HL-60/S4 (cell line): ENCODE data around the gene MSANTD7.

ENCODE experiments used
- in situ Hi-C: fragments of 300-500 bp; cut with MboI; formaldehyde crosslinking; loops from 2 replicates; pipeline ENCODE4 v1.14.3; 2022; ENCODE audit warnings: low sequenced_read_pairs

MSANTD7 gene

DNA sequence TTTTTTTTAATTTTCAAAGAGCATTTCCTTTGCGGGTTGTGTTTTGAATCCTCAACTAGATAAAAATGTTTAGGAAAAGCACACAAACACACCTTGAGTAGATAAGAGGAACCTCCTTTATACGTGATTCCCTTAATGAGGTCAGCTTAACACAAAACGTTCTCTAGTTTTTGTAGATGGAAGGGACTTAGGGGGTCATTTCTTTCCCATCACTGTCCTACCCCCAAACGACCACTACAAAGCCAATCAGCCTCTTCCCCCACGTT lies 41.8 kb downstream of the MSANTD7 start:
- in situ Hi-C loops, result no loop called here

DNA sequence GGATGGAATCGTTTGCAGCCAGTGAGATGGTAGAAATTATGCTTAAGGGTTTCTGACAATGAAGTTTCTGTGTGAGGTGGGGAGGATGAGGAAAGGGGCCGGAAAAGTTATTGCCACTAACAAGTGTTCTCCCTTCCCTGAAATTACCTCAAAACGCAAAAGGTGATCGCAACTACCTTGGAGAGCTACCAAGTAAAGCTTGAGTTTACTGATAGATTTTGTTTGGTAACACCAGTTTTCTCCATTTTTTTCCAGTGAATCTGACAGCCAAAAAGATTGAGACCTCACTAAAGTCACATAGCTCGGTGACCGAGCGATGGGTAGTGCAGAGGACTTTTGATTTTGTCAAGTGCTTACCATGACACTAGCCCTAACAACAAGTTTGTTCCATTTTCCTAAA lies 42.1 kb downstream of the MSANTD7 start:
- in situ Hi-C loops, result no loop called here

DNA sequence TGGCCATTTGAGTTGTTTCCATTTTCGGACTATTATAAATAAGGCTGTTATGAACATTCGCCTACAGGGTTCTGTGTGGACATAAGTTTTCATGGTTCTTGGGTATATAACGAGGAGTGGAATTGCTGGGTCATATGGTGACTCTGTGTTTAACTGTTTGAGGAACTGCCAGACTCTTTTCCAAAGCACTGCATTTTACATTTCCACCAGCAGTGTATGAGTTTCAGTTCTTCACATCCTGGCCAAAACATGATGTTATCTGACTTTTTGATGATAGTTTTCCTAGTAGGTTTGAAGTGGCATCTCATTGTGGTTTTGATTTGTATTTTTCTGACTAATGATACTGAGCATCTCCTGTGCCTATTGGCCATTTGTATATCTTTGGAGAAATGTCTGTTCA lies 46.0 kb downstream of the MSANTD7 start:
- in situ Hi-C loops, result no loop called here
